Dedifferentiated amniotic fluid mesenchymal stem cell (primary cell): Measurements from ENCODE around the gene G6PC1.

Experiments
- DNase-seq: peaks from one replicate; pipeline ENCODE4 v3.0.0-alpha.2; 2016; ENCODE audit errors: extremely low spot score

Gene G6PC1

GRCh38 chr17:42937712-42938596 is 37.4 kb downstream of the G6PC1 start:
- DNase-seq = peak; percentile 61

- no peak for DNase-seq
Observed at GRCh38 chr17:42944211-42944610, 43.6 kb downstream of the G6PC1 start.

GRCh38 chr17:42946812-42947211 is 46.2 kb downstream of the G6PC1 start:
- no peak for DNase-seq

GRCh38 chr17:42950044-42950783 is 49.6 kb downstream of the G6PC1 start:
- DNase-seq = no peak
